GM19043 (cell line): ENCODE measurements around the gene HOXA3.

ENCODE experiments used
- ATAC-seq: cut with Tn5 transposase; IDR thresholded peaks from one replicate; pipeline ENCODE4 v1.9.1; 2021; ENCODE audit warnings: low read depth; ENCODE audit not compliant: unreplicated experiment

Gene HOXA3

DNA sequence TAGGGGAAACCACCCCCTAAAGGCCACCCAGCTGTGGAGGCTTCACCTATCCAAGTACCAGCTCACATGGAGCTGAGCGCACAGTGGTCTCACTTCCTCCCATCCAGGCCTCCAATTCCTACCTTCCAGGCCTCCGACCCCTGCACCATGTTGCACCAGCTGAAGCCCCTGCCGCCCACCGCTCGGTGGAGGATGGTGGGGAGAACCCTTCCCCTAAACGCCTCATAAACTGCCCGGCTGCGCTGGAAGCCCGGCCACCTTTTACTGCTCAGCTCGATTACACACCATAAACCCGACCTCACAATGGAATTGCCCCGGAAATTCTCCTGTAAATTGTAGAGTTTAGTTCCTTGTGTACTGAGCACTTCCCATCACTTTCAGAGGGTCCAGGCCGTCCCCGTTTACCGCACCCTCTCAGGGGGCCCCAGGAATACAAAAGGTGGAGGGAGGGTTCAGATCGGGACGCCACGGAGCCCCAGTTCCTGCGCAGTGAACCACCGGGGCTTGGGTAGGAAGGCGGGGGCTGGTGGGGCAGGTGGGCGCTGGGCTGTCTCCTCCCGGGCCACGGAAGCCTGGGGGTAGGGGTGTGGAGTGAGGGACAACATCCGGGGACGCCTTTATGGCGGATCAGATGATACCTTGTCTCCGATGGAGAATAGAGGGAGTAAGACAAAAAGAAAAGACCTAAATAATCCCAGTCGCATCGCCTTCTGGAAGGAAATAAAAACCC lies 5.5 kb upstream of the HOXA3 start:
- no peak for ATAC-seq

DNA sequence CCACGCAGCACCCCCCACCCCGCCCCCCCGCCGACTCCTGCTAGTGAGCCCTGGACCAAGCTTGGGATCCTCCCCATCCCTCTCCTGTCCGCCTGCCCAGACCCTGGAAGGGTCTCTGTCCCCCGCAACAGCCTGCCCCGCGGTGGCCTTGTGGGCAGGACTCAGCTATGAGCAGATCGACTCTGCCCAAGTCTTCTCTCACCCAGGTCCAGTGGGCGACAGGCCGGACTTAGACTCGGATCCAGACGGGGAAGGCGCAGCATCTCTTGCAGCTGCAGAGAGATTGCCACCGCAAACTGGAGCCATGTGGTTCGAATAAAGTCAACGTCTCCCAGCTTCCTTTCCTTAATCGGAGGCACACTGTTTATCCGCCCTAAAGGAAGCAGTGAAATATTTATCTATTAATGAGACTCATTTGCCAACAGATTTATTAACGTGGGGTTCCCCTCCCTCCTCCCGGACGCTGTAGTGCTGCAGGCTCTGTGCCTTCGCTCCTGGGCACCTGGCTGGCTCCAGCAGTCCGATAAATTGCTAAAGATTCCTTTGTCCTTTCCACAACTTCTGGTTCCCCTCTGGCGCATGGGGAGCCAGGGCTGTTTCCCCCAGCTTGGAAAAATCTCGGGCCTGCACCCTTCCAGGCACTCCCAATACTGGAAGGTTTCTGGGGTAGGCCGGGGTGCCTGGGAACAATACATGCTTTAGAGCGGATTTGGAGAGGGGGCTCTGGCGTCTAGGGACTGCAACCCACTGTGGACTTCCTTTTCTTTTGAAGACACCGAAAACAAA lies 4.7 kb upstream of the HOXA3 start:
- no peak for ATAC-seq

DNA sequence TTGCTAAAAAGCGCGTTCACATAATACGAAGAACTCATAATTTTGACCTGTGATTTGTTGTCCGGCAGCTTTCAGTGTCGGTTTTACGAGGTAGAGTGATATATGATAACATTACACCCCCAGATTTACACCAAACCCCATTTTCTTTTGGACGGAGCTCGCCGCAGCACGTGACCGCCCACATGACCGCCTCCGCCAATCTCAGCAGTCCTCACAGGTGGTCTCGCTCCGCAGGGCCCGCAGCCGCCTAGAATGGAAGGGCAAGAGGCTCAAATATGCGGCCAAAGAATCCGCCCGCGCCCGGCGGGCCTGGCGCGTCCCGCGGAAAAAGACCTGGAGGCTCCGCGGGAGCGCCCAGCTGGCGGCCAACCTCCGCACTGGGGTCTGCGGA lies 4.1 kb upstream of the HOXA3 start, which contains the start of gene HOXA7:
HOXA7 (minus strand) TSS at position 168 of the 391 bp plus-strand sequence; CDS start at position 38, 130 bp downstream.
- no peak for ATAC-seq

- no peak for ATAC-seq
Measured at GRCh38 chr7:27155816-27156507, 3.6 kb upstream of the HOXA3 start.

- ATAC-seq: no peak
Measured at GRCh38 chr7:27154901-27155815, 2.8 kb upstream of the HOXA3 start.

DNA sequence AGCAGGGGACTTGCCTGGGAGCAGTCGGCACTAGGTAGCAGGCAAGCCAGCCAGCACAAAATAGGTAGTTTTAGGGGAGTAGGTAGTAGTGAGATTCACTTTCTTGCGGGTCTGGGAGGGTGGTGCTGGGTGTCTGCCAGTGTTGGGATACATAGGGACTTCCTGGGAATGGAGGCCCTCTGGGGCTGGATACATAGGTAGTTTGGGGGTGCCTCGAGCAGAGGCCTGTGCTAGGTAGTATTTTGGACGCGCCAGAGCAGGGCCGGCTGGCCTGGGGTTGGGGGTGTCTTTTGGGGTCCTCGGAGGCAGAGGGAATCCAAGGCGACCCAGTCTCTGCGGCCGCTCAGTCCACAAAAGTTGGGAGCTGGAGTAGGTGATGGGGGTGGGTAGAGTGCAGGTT lies 2.0 kb upstream of the HOXA3 start:
- no peak for ATAC-seq

DNA sequence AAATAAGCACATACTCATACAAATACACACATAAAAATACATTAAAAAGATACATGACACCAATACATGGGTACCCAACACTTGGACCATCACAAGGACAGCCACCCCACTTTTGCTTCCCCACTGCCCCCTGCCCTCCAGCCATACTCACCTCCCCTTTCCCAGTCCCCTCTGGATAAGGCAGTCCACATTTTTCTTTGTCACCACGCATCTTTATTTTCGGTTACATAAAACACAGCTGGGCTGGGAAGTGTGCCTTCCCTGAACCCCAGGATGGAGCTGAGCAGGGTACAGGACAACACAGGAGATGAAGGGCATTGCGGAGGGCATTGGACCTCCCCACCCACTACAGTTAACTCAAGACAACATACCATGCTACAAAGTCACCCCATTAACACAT lies 1.1 kb upstream of the HOXA3 start:
- no peak for ATAC-seq

GRCh38 chr7:27152816-27153442 lies 546 bp upstream of the HOXA3 start:
- no peak for ATAC-seq

DNA sequence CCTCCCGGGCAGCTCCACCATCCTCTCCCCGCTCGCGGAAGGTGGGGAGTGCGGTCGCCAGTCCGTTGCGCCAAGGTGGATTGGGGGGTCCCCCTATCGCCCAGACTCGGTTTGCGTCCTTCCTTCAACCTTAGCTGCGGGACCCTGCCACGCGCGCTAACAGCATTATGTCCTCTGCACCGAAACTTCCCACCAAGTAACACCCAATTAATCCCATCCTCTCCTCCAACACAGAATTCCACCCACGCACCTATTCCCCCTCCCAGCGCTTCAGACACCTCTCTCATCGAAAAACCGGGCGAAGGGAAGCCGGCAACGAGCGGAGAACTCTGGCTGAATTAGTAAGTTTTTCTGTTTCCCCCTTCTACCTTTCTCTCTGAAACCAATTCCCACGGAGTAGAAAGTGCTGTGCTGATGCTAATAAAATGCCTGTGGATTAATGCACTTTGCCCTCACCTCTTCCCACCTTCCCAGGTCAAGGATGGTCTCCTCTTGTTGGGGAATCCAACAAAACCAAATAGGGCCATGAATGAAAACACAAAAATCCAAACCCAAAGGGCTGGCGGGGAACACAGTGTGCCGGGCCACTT lies 947 bp downstream of the HOXA3 start:
- no peak for ATAC-seq

DNA sequence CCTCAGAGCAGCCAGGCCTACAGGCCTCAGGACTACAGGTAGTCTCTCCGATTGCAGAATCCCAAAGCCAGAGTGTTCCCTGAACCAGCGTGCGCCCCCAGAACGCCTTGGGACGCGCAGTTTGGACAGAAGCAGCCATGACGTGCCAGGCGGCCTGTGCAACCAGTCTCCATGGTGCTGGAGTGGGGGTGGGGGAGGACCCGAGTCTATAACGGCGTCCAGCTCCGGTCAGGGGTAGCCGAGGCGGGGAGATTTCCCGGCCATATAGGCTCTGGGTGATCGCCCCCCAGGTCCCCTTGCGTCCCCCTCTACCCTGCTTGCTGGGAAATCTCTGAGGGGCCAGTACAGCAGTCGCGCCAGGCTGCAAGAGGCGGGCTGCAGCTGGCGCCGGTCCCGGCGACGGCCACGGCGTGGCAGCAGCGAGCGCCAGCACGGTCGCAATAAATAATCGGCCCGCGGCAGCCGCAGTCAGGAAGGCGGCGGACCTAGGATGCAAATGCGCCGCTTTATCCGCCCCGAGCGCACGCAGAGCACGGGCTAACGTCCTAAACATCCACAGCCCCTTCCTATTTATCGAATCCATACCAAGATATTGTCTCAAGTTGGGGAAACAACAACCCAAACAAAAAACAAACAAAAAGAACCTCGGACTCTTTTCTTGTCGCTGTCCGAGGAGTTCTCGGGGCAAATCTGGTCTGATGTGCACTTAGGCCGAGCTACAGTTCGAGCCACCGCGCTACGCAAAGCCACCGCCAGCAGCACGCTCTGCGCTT lies 1.6 kb downstream of the HOXA3 start:
- ATAC-seq: peak; percentile 74

DNA sequence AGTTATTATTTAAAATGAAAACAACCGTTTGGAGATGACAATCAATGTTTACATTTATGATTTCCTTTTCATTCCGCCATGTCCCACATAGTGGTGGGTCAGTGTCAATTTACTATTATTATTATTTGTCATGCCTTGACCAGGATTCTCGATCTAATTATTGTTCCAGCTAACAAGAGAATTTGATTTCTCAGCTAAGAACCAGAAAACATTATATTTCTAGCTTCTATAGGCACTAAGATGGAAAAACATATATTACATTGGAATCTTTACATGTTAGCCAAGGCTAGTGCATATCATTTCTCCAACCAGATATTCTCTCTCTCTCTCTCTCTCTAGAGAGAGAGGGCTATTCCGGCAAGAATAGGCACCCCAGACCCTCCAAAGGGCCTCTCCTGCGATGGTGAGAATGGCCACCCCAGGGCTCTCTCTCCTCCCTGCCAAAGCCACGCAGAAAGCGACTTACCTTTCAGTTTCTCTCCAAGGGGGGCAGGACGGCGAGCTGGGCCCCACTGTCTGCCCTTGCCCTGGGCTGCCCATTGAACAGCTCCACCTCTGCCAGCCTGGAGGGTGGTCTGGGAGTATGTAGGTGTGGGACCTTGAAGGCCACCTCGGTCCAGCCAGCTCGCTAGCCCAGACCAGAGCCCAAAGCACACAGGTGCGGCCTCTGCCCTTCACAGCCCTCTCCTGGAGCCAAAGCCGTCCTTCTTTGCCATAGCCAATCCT lies 2.4 kb downstream of the HOXA3 start:
- ATAC-seq: no peak

- ATAC-seq: no peak
Measured at GRCh38 chr7:27148756-27149641, 3.4 kb downstream of the HOXA3 start.

DNA sequence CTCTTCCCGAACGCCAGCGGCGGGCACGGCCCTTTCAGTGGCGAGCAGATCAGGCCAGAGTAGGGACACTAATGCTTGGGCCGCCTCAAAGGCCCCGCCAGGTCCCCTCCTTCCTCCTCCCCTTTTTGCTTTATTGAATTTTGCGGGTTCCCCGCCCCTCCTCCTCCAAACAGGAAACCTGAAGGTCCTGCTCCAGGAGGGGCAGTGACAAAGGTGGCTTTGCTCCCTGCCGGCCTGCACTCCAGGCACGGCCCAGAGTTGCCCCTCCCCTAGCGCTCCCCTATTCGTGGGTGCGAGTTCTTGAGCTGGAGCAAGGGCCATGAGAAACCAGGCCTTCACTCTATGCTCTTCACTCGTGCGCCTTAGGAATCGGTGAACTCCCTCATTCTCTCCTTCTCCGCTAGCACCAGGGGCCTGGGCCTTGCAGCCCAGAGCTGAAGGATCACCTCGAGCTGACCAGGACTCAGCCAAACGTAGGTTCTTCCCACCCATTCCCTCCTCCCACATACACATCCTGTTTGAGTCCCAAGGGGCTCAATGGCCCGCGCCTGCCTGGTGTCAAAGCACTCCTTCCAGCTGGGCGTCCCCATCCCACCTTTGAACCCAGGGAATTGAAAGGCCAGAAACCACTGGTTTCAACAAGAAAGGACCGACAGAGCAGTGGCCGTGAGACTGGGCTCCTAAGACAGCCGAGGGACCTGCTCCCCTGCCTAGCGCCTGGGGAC lies 4.2 kb downstream of the HOXA3 start:
- no peak for ATAC-seq

GRCh38 chr7:27147199-27148030 lies 5.0 kb downstream of the HOXA3 start, which contains the start of gene HOXA6:
Gene HOXA6 (minus strand): TSS chr7:27147774. CDS start chr7:27147749, 25 bp downstream.
- no peak for ATAC-seq

DNA sequence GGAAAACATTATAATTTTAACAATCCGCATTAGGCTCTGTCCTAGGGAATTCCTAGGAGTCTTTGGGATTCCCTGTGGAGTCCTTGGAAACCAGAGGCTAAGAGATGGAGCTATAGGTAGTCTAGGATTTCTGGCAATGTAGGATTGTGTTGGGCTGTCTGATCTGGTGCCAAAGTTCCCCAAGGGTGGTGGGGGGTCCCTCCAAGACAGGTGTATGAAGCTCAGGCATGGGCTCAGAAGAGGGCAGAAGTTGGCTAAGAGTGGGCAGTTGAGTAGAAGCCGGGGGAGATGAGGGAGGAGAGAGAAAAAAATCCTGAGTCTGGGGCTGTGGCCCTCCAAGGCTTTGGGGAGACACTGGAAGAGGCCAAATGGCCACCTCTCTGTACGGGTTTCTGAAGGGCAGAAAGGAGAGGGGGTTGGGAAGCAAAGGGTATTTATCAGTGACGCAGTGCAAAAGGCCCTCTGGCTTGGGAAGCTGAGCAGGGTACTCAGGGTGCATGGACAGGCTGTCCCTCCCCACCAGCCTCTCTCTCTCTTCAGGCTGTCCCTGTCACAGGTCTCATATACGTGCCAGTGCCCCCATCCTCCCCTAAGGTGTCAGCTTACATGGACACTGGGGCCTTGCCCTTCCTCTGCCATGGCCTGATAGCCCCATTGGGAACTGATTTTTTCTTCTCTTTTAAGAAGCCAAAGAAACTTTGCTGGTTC lies 5.7 kb downstream of the HOXA3 start:
- ATAC-seq: no peak
